GM12878 (cell line): ENCODE measurements around the gene SURF4. TPM values are rescaled to one million over a fixed set of nuclear protein-coding genes. Genes with fewer than 3 reads are reported as not detected.

Source experiments
- ATAC-seq: fragments of 200-7000 bp; cut with Tn5 transposase; 3 replicates; pipeline ENCODE4 v1.9.1; 2020; ENCODE audit warnings: mild to moderate bottlenecking, moderate library complexity
- BruUV-seq: library from RNA; stranded (reverse); fragments of 400-500 nt; replicated peaks from 2 replicates; lab custom pipeline; 2021; lab: Mats Ljungman, UMichigan
- CTCF ChIA-PET: fragments of 300-600 bp; sonication (Branson Sonifier 250); formaldehyde crosslinking; extraction: SDS; loops from one replicate; lab custom pipeline; 2021; ENCODE audit warnings: inconsistent platforms; lab: Yijun Ruan, JAX
- POLR2A ChIA-PET: fragments of 350-600 bp; formaldehyde crosslinking; extraction: SDS; loops from one replicate; lab custom pipeline; 2021; ENCODE audit warnings: inconsistent platforms; lab: Charles Lee
- RAD21 ChIA-PET: fragments of 300-600 bp; sonication (Branson Sonifier 250); formaldehyde crosslinking; loops from one replicate; lab custom pipeline; 2023; ENCODE audit warnings: antibody characterized with exemption; ENCODE audit not compliant: unreplicated experiment; lab: Charles Lee
- SMC1A ChIA-PET: fragments of 300-600 bp; sonication (Branson Sonifier 250); formaldehyde crosslinking; loops from one replicate; lab custom pipeline; 2023; ENCODE audit not compliant: unreplicated experiment, uncharacterized antibody; lab: Charles Lee
- DNase-seq: peaks from one replicate; pipeline ENCODE4 v3.0.0-alpha.2; 2011; ENCODE audit warnings: low read depth, low spot score
- FAIRE-seq: peaks from 3 replicates; lab custom pipeline; 2011; peaks lifted over from hg19 to GRCh38; lab: Jason Lieb, UNC
- H2AFZ ChIP-seq: 2 replicates; pipeline ENCODE4 v1.6.0; 2011; ENCODE audit warnings: low read depth, low read length, control low read depth; ENCODE audit not compliant: control insufficient read depth
- H3K27ac ChIP-seq: 2 replicates; pipeline ENCODE4 v1.5.1; 2011; ENCODE audit warnings: control low read depth; ENCODE audit not compliant: control insufficient read depth, insufficient read depth
- H3K27me3 ChIP-seq, 2 experiments: replicated peaks in 1 of 2; 2 replicates each; pipeline versions ENCODE4 v1.6.0 to v1.6.1; 2011; ENCODE audit warnings: low read length in 1 of 2; ENCODE audit not compliant: control insufficient read depth in 2 of 2, insufficient read depth in 2 of 2
- H3K36me3 ChIP-seq, 2 experiments: 2 replicates each; pipeline ENCODE4 v1.5.1; 2011; ENCODE audit warnings: low read length in 1 of 2; ENCODE audit not compliant: control insufficient read depth in 2 of 2, insufficient read depth in 2 of 2
- H3K4me1 ChIP-seq: 2 replicates; pipeline ENCODE4 v1.6.1; 2011; ENCODE audit warnings: mild to moderate bottlenecking, low read length, moderate library complexity, mixed read lengths; ENCODE audit not compliant: control insufficient read depth, insufficient read depth
- H3K4me2 ChIP-seq: 2 replicates; pipeline ENCODE4 v1.6.0; 2011; ENCODE audit warnings: control low read depth; ENCODE audit not compliant: control insufficient read depth, insufficient read depth
- H3K4me3 ChIP-seq: fragments of 200-600 bp; sonication (generic); 2 replicates; pipeline ENCODE4 v1.5.1; 2016
- H3K79me2 ChIP-seq: 2 replicates; pipeline ENCODE4 v1.6.0; 2011; ENCODE audit warnings: low read length; ENCODE audit not compliant: control insufficient read depth, insufficient read depth
- H3K9ac ChIP-seq: 2 replicates; pipeline ENCODE4 v1.8.0; 2011; ENCODE audit warnings: low read length, control low read depth, mixed read lengths; ENCODE audit not compliant: control insufficient read depth, insufficient read depth
- H3K9me3 ChIP-seq: replicated peaks from 3 replicates; pipeline ENCODE4 v1.5.1; 2011; ENCODE audit warnings: mild to moderate bottlenecking, low read length; ENCODE audit not compliant: control insufficient read depth, insufficient read depth
- H4K20me1 ChIP-seq: 2 replicates; pipeline ENCODE4 v1.6.0; 2011; ENCODE audit not compliant: control insufficient read depth, insufficient read depth
- BACH1 ChIP-seq: fragments of 450-650 bp; IDR thresholded peaks from 2 replicates; pipeline ENCODE4 v1.6.1; 2017; ENCODE audit warnings: mild to moderate bottlenecking, borderline replicate concordance
- CBFB ChIP-seq: IDR thresholded peaks from 2 replicates; pipeline ENCODE4 v1.6.1; 2016; ENCODE audit warnings: antibody characterized with exemption, low read depth
- CBX5 ChIP-seq: sonication (generic); IDR thresholded peaks from 2 replicates; pipeline ENCODE4 v1.6.1; 2016; ENCODE audit warnings: low read depth, moderate library complexity, mild to moderate bottlenecking, inconsistent platforms
- ETV6 ChIP-seq, 2 experiments: fragments of 450-650 bp in 1 of 2; IDR thresholded peaks in 1 of 2; conservative IDR thresholded peaks in 1 of 2; 2 replicates each; pipeline ENCODE4 v1.6.1; 2014; ENCODE audit warnings: antibody characterized with exemption in 1 of 2, borderline replicate concordance in 1 of 2, low read depth in 1 of 2, mild to moderate bottlenecking in 1 of 2, moderate library complexity in 1 of 2
- KDM1A ChIP-seq: fragments of 200-600 bp; sonication (generic); IDR thresholded peaks from 2 replicates; pipeline ENCODE4 v1.6.1; 2016; ENCODE audit warnings: borderline replicate concordance
- MXI1 ChIP-seq: fragments of 150-350 bp; IDR thresholded peaks from 2 replicates; pipeline ENCODE4 v1.6.1; 2011; ENCODE audit warnings: low read depth, mild to moderate bottlenecking, inconsistent platforms, low read length, improper control_type of control experiment
- MYB ChIP-seq: fragments of 150-350 bp; IDR thresholded peaks from 2 replicates; pipeline ENCODE4 v1.6.1; 2014; ENCODE audit warnings: mild to moderate bottlenecking, low read depth, low read length, borderline replicate concordance
- SP1 ChIP-seq: IDR thresholded peaks from one replicate; pipeline ENCODE4 v1.6.1; 2011; ENCODE audit warnings: low read depth, low read length
- WGBS: methylation state at CpG from one replicate; pipeline ENCODE4 v1.1.6; 2016; ENCODE audit warnings: low lambda C conversion rate; ENCODE audit not compliant: insufficient replicate concordance, insufficient coverage; ENCODE audit errors: missing lambda C conversion rate; 5-methylcytosine and 5-hydroxymethylcytosine counted together
- in situ Hi-C: fragments of 300-500 bp; cut with MboI; formaldehyde crosslinking; loops from 9 replicates; pipeline ENCODE4 v1.14.3; 2018; ENCODE audit warnings: mixed read lengths
- intact Hi-C: fragments of 100-400 bp; cut with micrococcal nuclease; formaldehyde crosslinking; loops from one replicate; pipeline ENCODE4 v1.14.2; 2022; ENCODE audit not compliant: unreplicated experiment
- polyA plus RNA-seq, 11 experiments: library from polyadenylated mRNA; depleted of rRNA in 4 of 11; unstranded in 6 of 11; stranded (reverse) in 5 of 11; fragments of >200 nt; fragmentation: Nextera tagmentation in 4 of 11; fragmentation: Illumina TruSeq in 1 of 11; extraction: Ambion mirVana in 4 of 11; extraction: Trizol in 1 of 11; gene quantifications; 1 replicate in 1 of 11; 2 replicates in 10 of 11; pipeline versions ENCODE4 v1.2.1 to v1.2.3, GENCODE V29; 2011 to 2016; ENCODE audit warnings: inconsistent platforms in 2 of 11, missing spikeins in 2 of 11, low read depth in 1 of 11
- total RNA-seq, 4 experiments: library from RNA; depleted of rRNA in 3 of 4; stranded (reverse); fragments of >200 nt in 3 of 4; fragmentation: Illumina TruSeq in 1 of 4; extraction: Trizol in 1 of 4; gene quantifications; 2 replicates each; pipeline versions ENCODE4 v1.2.1 to v1.2.3, GENCODE V29; 2013 to 2021
- TF ChIP-seq, protein P1 (sequence below): fragments of 150-350 bp; IDR thresholded peaks from 2 replicates; pipeline ENCODE4 v1.6.1; 2016; ENCODE audit warnings: low read depth, low read length
- TF ChIP-seq, protein P2 (sequence below): fragments of 450-650 bp; IDR thresholded peaks from 2 replicates; pipeline ENCODE4 v1.6.1; 2016; ENCODE audit warnings: mild to moderate bottlenecking
- TF ChIP-seq, protein P3 (sequence below): IDR thresholded peaks from 2 replicates; pipeline ENCODE4 v1.6.1; 2011; ENCODE audit warnings: mild to moderate bottlenecking, low read depth, low read length, moderate library complexity; ENCODE audit not compliant: insufficient replicate concordance

The SURF4 gene
- total and polyA plus RNA-seq, 10 of the 15 experiments (the other 5 are each of a cell fraction or from before 2014, with no cell fraction given): 6.4 to 134 (median 78.7) TPM

DNA sequence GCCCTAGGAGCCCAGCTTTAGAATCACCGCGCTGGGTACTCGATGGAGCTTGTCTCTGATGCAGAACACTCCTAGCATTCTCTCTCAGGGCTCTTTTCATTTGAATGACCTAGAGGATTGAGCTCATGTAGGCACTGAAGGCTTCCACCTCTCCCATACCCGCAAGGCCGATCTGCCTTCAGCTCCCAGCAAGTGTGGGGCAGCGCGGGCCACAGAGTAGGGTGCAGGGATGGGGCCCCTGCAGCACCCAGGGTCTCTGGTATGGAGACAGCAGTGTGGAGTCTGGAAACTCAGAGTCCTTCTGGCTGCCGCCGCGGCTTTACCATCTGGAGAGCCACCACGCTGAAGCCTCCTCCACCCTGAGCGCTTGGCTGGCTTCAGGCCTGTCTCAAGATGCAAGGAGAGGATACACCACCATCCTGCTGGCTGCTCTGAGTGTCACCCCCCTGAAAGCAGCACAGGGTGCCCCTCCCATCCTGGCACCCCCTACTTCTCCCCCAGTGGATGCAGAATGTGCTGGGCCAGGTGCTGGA is 13.2 kb upstream of the SURF4 start:
- Histone ChIP-seq H3K9me3 (no peaks in the 10 kb centered on the region), H3K9ac (no peak overlapping the region), H3K4me2 (no peak overlapping the region), H3K36me3 (no peaks in the 10 kb centered on the region), H3K79me2 (no peaks in the 10 kb centered on the region), H3K27me3 (no peaks in the 10 kb centered on the region), H2AFZ (no peak overlapping the region), H4K20me1 (no peaks in the 10 kb centered on the region), H3K4me1 (no peaks in the 10 kb centered on the region), H3K27ac (no peak overlapping the region), H3K4me3 (no peak overlapping the region)
- DNase-seq (no peak), ATAC-seq (no peak), FAIRE-seq (no peak)
- intact Hi-C loops (no loop called here), in situ Hi-C loops (no loop called here)
- ChIA-PET RAD21 (no interaction called here), CTCF (interaction anchor here (1.2 kb wide), 1 partner anchor 12 kb away, joined by 3 read pairs; no protein-coding TSS in a partner anchor), SMC1A (no interaction called here), POLR2A (no interaction called here)
- BruUV-seq: no TSS peak
- WGBS: 67% methylated on average over 12 of the region's 12 CpGs
- TF ChIP-seq MXI1 (no peak), ETV6 (conservative IDR thresholded peaks at IDR 0.05 in 1 of 2, IDR thresholded peaks at IDR 0.05 in 1 of 2; ENCODE audit: borderline replicate concordance in 1 of 2, low read depth in 1 of 2) (no peak)

DNA sequence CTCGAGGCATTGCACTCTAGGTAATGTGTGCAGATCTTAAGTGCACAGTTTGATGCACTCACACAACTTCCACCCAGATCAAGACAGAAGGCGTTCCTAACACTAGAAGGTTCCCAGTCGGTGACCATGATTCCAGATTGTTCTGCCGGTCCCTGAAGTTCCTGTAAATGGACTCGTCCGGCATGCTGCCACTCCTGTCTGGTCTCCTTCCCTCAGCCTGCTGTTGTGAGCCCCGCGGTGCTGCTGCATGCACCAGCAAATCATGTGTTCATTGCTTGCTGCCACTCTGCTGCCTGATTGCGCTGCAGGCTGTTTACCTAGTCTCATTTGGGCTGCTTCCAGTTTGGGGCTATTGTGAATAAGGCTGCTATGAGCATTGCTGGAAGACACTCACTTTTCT is 11.8 kb upstream of the SURF4 start:
- Histone ChIP-seq H3K4me3 (no peak overlapping the region), H3K4me1 (no peaks in the 10 kb centered on the region), H3K4me2 (no peak overlapping the region), H3K27me3 (no peaks in the 10 kb centered on the region), H3K27ac (no peak overlapping the region), H2AFZ (no peak overlapping the region), H3K9ac (no peak overlapping the region), H3K9me3 (no peaks in the 10 kb centered on the region), H3K36me3 (no peaks in the 10 kb centered on the region), H4K20me1 (no peaks in the 10 kb centered on the region), H3K79me2 (no peaks in the 10 kb centered on the region)
- POLR2A ChIA-PET: interaction anchor here (0.7 kb wide), 1 partner anchor 412 kb away, joined by 3 read pairs; no protein-coding TSS in a partner anchor
- 40% methylated on average over 9 of the region's 9 CpGs for WGBS
- no TSS peak for BruUV-seq
- intact Hi-C loops: no loop called here
- in situ Hi-C loops: no loop called here
- no peak for FAIRE-seq
- CTCF ChIA-PET: interaction anchor here (1.3 kb wide), 1 partner anchor 11 kb away, joined by 3 read pairs; the partner anchor contains the start of gene STKLD1
- RAD21 ChIA-PET: no interaction called here
- ATAC-seq: no peak
- DNase-seq: no peak
- SMC1A ChIA-PET: no interaction called here
- TF ChIP-seq KDM1A (no peak), BACH1 (no peak), MYB (no peak), CBX5 (no peak), CBFB (no peak), SP1 (no peak)
- TF ChIP-seq, protein P1, sequence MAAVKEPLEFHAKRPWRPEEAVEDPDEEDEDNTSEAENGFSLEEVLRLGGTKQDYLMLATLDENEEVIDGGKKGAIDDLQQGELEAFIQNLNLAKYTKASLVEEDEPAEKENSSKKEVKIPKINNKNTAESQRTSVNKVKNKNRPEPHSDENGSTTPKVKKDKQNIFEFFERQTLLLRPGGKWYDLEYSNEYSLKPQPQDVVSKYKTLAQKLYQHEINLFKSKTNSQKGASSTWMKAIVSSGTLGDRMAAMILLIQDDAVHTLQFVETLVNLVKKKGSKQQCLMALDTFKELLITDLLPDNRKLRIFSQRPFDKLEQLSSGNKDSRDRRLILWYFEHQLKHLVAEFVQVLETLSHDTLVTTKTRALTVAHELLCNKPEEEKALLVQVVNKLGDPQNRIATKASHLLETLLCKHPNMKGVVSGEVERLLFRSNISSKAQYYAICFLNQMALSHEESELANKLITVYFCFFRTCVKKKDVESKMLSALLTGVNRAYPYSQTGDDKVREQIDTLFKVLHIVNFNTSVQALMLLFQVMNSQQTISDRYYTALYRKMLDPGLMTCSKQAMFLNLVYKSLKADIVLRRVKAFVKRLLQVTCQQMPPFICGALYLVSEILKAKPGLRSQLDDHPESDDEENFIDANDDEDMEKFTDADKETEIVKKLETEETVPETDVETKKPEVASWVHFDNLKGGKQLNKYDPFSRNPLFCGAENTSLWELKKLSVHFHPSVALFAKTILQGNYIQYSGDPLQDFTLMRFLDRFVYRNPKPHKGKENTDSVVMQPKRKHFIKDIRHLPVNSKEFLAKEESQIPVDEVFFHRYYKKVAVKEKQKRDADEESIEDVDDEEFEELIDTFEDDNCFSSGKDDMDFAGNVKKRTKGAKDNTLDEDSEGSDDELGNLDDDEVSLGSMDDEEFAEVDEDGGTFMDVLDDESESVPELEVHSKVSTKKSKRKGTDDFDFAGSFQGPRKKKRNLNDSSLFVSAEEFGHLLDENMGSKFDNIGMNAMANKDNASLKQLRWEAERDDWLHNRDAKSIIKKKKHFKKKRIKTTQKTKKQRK: no peak
- TF ChIP-seq, protein P2, sequence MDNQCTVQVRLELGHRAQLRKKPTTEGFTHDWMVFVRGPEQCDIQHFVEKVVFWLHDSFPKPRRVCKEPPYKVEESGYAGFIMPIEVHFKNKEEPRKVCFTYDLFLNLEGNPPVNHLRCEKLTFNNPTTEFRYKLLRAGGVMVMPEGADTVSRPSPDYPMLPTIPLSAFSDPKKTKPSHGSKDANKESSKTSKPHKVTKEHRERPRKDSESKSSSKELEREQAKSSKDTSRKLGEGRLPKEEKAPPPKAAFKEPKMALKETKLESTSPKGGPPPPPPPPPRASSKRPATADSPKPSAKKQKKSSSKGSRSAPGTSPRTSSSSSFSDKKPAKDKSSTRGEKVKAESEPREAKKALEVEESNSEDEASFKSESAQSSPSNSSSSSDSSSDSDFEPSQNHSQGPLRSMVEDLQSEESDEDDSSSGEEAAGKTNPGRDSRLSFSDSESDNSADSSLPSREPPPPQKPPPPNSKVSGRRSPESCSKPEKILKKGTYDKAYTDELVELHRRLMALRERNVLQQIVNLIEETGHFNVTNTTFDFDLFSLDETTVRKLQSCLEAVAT: no peak
- TF ChIP-seq, protein P3, sequence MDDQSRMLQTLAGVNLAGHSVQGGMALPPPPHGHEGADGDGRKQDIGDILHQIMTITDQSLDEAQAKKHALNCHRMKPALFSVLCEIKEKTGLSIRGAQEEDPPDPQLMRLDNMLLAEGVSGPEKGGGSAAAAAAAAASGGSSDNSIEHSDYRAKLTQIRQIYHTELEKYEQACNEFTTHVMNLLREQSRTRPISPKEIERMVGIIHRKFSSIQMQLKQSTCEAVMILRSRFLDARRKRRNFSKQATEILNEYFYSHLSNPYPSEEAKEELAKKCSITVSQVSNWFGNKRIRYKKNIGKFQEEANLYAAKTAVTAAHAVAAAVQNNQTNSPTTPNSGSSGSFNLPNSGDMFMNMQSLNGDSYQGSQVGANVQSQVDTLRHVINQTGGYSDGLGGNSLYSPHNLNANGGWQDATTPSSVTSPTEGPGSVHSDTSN: no peak
